Neuronal stem cell (in vitro differentiated cells): ENCODE results near the gene FKBP2.
A peak's percentile ranks its signal among the peaks of the same experiment; 100 is the strongest.

ENCODE experiments used
- DNase-seq: peaks from one replicate; pipeline ENCODE4 v3.0.0-alpha.2; 2013; ENCODE audit warnings: low spot score
- H2AFZ ChIP-seq: one replicate; pipeline ENCODE4 v1.6.1; 2013; ENCODE audit warnings: mild to moderate bottlenecking, low read length, inconsistent platforms
- H2AK5ac ChIP-seq: 2 replicates; pipeline ENCODE4 v1.6.1; 2013; ENCODE audit warnings: low read depth, mild to moderate bottlenecking, inconsistent platforms, low read length, moderate library complexity, mixed read lengths
- H2BK120ac ChIP-seq: 2 replicates; pipeline ENCODE4 v1.6.1; 2013; ENCODE audit warnings: low read depth, mild to moderate bottlenecking, inconsistent platforms, low read length, moderate library complexity, mixed read lengths
- H2BK12ac ChIP-seq: one replicate; pipeline ENCODE4 v1.6.1; 2013; ENCODE audit warnings: low read length, inconsistent platforms
- H2BK15ac ChIP-seq: 2 replicates; pipeline ENCODE4 v1.6.1; 2013; ENCODE audit warnings: mild to moderate bottlenecking, low read length, inconsistent platforms, mixed read lengths
- H2BK5ac ChIP-seq: one replicate; pipeline ENCODE4 v1.6.1; 2013; ENCODE audit warnings: inconsistent platforms, mild to moderate bottlenecking, low read length, moderate library complexity
- H3K14ac ChIP-seq: one replicate; pipeline ENCODE4 v1.6.1; 2013; ENCODE audit warnings: low read length, inconsistent platforms
- H3K18ac ChIP-seq: 2 replicates; pipeline ENCODE4 v1.6.1; 2013; ENCODE audit warnings: low read length, inconsistent platforms
- H3K23ac ChIP-seq: 2 replicates; pipeline ENCODE4 v1.6.1; 2013; ENCODE audit warnings: low read depth, mild to moderate bottlenecking, mixed read lengths, low read length, inconsistent platforms; ENCODE audit not compliant: poor library complexity
- H3K27ac ChIP-seq: replicated peaks from 3 replicates; pipeline ENCODE4 v1.5.1; 2013; ENCODE audit warnings: low read length, inconsistent platforms
- H3K27me3 ChIP-seq, 3 experiments: 2 replicates each; pipeline ENCODE4 v1.6.1; 2013; ENCODE audit warnings: low read length in 3 of 3, mild to moderate bottlenecking in 2 of 3, inconsistent platforms in 1 of 3, low read depth in 1 of 3, mixed read lengths in 1 of 3, moderate library complexity in 1 of 3; ENCODE audit not compliant: control insufficient read depth in 3 of 3, insufficient read depth in 3 of 3
- H3K36me3 ChIP-seq, 2 donors: replicated peaks in 1 of 2; 2 replicates each; pipeline ENCODE4 v1.6.1; 2013; ENCODE audit warnings: low read length in 2 of 2; ENCODE audit not compliant: control insufficient read depth in 2 of 2, insufficient read depth in 2 of 2
- H3K4ac ChIP-seq: 2 replicates; pipeline ENCODE4 v1.6.1; 2013; ENCODE audit warnings: inconsistent platforms, mild to moderate bottlenecking, low read length, moderate library complexity
- H3K4me1 ChIP-seq, 2 donors: 1 replicate in 1 of 2; 2 replicates in 1 of 2; pipeline ENCODE4 v1.6.1; 2013; ENCODE audit warnings: low read length in 2 of 2, low read depth in 1 of 2; ENCODE audit not compliant: control insufficient read depth in 2 of 2, insufficient read depth in 1 of 2
- H3K4me2 ChIP-seq: one replicate; pipeline ENCODE4 v1.6.1; 2013; ENCODE audit warnings: mild to moderate bottlenecking, low read length, inconsistent platforms; ENCODE audit not compliant: insufficient read depth, poor library complexity, severe bottlenecking
- H3K4me3 ChIP-seq, 2 donors: 2 replicates each; pipeline ENCODE4 v1.5.1; 2013; ENCODE audit warnings: low read length in 2 of 2, mild to moderate bottlenecking in 2 of 2, inconsistent platforms in 1 of 2, moderate library complexity in 1 of 2
- H3K79me1 ChIP-seq: one replicate; pipeline ENCODE4 v1.6.1; 2013; ENCODE audit warnings: low read depth, mild to moderate bottlenecking, inconsistent platforms, low read length, moderate library complexity
- H3K9ac ChIP-seq: one replicate; pipeline ENCODE4 v1.6.1; 2013; ENCODE audit warnings: mild to moderate bottlenecking, low read depth, low read length, inconsistent platforms; ENCODE audit not compliant: poor library complexity
- H3K9me3 ChIP-seq, 2 donors: replicated peaks in 1 of 2; 2 replicates each; pipeline versions ENCODE3 to v1.6.1; 2013; ENCODE audit warnings: low read length in 2 of 2, mild to moderate bottlenecking in 2 of 2, inconsistent platforms in 1 of 2, low read depth in 1 of 2, mixed read lengths in 1 of 2, moderate library complexity in 1 of 2; ENCODE audit not compliant: control insufficient read depth in 2 of 2, insufficient read depth in 1 of 2
- H4K8ac ChIP-seq: one replicate; pipeline ENCODE4 v1.6.1; 2013; ENCODE audit warnings: low read depth, mild to moderate bottlenecking, inconsistent platforms, low read length, moderate library complexity
- H4K91ac ChIP-seq: one replicate; pipeline ENCODE4 v1.6.1; 2013; ENCODE audit warnings: low read length, low read depth, mild to moderate bottlenecking, inconsistent platforms; ENCODE audit not compliant: poor library complexity
- WGBS, 2 donors: extraction: QIAGEN DNeasy Blood & Tissue Kit; methylation state at CpG; one replicate each; pipeline ENCODE4 v1.1.7; 2013; ENCODE audit warnings: missing lambda C conversion rate in 2 of 2, mixed read lengths in 1 of 2; ENCODE audit not compliant: insufficient read length in 2 of 2, insufficient replicate concordance in 1 of 2; ENCODE audit errors: extremely low coverage in 2 of 2; 5-methylcytosine and 5-hydroxymethylcytosine counted together

Gene FKBP2

DNA sequence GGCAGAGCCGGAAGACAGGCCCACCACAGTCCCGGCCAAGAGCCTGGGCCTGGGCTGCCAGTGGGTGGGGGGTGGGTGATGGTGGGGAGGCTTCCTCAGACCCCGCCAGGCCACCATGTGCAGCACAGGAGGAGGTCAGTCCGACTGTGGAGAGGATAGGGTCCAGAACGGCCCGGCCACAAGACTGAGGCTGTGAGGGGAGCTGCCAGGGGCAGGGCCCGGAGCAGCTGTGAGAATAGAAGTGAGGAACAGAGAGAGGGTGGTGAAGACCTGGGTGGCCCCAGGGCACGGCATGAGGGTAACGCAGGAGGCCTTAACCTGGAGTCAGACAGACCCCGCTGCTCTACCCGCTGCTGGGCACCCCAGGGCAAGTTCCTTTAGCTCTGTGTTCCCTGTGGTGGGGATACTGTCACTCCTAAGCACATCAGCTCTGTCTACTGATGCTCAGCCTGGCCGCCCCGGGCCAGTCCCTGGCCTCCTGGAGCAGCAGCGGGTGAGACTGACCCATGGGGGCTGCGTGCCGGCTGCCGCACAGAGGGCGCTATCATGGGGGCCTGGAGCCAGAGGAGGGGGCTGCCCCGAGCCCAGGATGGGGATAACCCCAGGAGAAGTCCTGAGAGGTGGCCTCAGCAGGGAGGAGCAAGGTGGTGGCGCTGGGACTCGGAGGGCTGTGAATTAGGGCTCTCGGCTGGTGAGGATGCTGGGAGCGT lies 32.7 kb upstream of the FKBP2 start:
- Histone ChIP-seq H3K14ac (no peak overlapping the region), H3K18ac (peak overlapping the region; percentile 19), H3K79me1 (peaks cover 2% of the 10 kb centered on the region), H3K4me2 (no peak overlapping the region), H3K4me3 (no peak overlapping the region), H3K36me3 (peaks cover 35 to 38% of the 10 kb centered on the region in 2 donors), H2BK15ac (no peak overlapping the region), H4K91ac (no peak overlapping the region), H2AK5ac (peak overlapping the region; percentile 26), H3K4me1 (peaks cover 2 to 11% of the 10 kb centered on the region in 2 donors), H3K27me3 (no peaks in the 10 kb centered on the region), H2BK120ac (no peak overlapping the region), H4K8ac (no peak overlapping the region), H3K9ac (no peak overlapping the region), H3K27ac (no peak overlapping the region), H3K23ac (peak overlapping the region; percentile 85), H3K4ac (no peak overlapping the region), H2AFZ (peak overlapping the region; percentile 31), H2BK12ac (no peak overlapping the region), H3K9me3 (peaks cover 0 to 1% of the 10 kb centered on the region in 2 donors), H2BK5ac (no peak overlapping the region)
- no peak for DNase-seq
- no CpG with 5 or more reads among the region's 23 CpGs for WGBS, 2 donors

DNA sequence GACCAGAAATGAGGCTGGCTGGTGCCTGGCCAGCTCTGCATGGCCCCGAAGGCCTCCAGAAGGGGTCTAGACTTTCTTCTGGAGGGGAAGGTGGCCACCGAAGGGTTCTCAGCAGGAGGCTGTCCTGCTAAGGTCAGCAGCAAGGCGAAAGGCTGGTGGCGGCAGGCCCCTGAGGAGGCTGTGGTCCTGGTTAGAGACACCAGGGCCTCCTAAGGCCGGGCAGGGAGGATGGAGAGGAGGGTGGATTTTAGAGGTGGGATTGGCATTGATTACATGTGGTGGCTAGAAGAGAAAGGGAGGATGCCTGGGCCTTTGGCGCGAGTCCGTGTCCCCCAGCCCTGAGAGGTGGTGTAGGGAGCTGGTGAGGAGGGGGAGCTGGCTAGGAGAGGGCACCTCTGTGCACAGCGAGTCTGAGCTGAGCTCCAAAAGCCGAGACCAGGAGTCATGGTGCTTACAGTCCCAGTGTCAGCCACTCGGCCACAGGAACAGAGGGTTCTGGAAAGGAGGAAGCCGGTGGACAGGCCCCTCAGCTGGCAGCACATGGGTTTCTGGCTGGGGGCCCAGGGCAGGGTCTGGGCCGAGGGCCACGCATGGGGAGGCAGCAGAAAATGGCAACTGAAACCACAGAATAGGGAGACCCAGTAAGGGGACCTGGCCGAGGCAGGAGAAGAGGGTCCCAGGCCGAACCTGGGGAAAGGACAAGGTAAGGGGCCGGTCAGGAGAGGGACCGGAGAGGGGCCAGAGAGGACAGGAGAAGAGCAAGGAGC lies 31.9 kb upstream of the FKBP2 start:
- no peak overlapping the region for H4K91ac ChIP-seq
- WGBS, 2 donors = no CpG with 5 or more reads among the region's 18 CpGs
- H3K4me3 ChIP-seq = no peak overlapping the region
- no peak for DNase-seq
- H2AFZ ChIP-seq = no peak overlapping the region
- no peak overlapping the region for H3K4ac ChIP-seq
- no peak overlapping the region for H2AK5ac ChIP-seq
- no peak overlapping the region for H3K4me2 ChIP-seq
- H3K79me1 ChIP-seq = peaks cover 2% of the 10 kb centered on the region
- no peak overlapping the region for H2BK120ac ChIP-seq
- no peak overlapping the region for H2BK5ac ChIP-seq
- H3K27me3 ChIP-seq = no peaks in the 10 kb centered on the region
- H4K8ac ChIP-seq = no peak overlapping the region
- peak overlapping the region; percentile 21 for H3K9ac ChIP-seq
- H3K9me3 ChIP-seq = peaks cover 0 to 1% of the 10 kb centered on the region in 2 donors
- peak overlapping the region; percentile 71 for H3K14ac ChIP-seq
- H3K18ac ChIP-seq = no peak overlapping the region
- H2BK12ac ChIP-seq = no peak overlapping the region
- H3K23ac ChIP-seq = peak overlapping the region; percentile 10
- peaks cover 28 to 31% of the 10 kb centered on the region in 2 donors for H3K36me3 ChIP-seq
- H3K4me1 ChIP-seq = peaks cover 0 to 11% of the 10 kb centered on the region in 2 donors
- no peak overlapping the region for H3K27ac ChIP-seq
- no peak overlapping the region for H2BK15ac ChIP-seq

DNA sequence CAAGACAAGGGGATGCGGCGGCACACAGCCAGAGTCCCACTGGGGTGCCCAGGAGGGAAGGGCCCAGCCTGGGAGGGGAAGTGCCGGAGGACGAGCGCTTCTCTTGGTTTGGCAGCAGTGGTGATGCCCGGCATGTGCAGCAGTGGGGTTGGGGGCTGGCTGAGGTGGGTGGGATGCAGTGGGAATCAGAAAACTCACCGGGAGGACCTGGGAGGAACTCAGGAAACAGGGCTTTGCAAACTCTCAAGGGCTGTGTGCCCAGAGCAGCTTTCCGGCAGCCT lies 31.4 kb upstream of the FKBP2 start:
- WGBS, 2 donors = no CpG with 5 or more reads among the region's 8 CpGs
- no peak overlapping the region for H2BK5ac ChIP-seq
- H3K36me3 ChIP-seq = peaks cover 26 to 27% of the 10 kb centered on the region in 2 donors
- H3K9me3 ChIP-seq = peaks cover 0 to 1% of the 10 kb centered on the region in 2 donors
- H3K4me3 ChIP-seq = no peak overlapping the region
- H2BK12ac ChIP-seq = peak overlapping the region; percentile 10
- DNase-seq = no peak
- no peak overlapping the region for H4K91ac ChIP-seq
- H3K9ac ChIP-seq = peak overlapping the region; percentile 21
- no peak overlapping the region for H3K23ac ChIP-seq
- peak overlapping the region; percentile 71 for H3K14ac ChIP-seq
- no peak overlapping the region for H4K8ac ChIP-seq
- peaks cover 0 to 11% of the 10 kb centered on the region in 2 donors for H3K4me1 ChIP-seq
- H3K79me1 ChIP-seq = peaks cover 2% of the 10 kb centered on the region
- no peak overlapping the region for H3K4me2 ChIP-seq
- H2BK120ac ChIP-seq = no peak overlapping the region
- no peaks in the 10 kb centered on the region for H3K27me3 ChIP-seq
- H3K27ac ChIP-seq = no peak overlapping the region
- no peak overlapping the region for H3K18ac ChIP-seq
- H2AK5ac ChIP-seq = no peak overlapping the region
- H3K4ac ChIP-seq = no peak overlapping the region
- H2BK15ac ChIP-seq = no peak overlapping the region
- no peak overlapping the region for H2AFZ ChIP-seq

DNA sequence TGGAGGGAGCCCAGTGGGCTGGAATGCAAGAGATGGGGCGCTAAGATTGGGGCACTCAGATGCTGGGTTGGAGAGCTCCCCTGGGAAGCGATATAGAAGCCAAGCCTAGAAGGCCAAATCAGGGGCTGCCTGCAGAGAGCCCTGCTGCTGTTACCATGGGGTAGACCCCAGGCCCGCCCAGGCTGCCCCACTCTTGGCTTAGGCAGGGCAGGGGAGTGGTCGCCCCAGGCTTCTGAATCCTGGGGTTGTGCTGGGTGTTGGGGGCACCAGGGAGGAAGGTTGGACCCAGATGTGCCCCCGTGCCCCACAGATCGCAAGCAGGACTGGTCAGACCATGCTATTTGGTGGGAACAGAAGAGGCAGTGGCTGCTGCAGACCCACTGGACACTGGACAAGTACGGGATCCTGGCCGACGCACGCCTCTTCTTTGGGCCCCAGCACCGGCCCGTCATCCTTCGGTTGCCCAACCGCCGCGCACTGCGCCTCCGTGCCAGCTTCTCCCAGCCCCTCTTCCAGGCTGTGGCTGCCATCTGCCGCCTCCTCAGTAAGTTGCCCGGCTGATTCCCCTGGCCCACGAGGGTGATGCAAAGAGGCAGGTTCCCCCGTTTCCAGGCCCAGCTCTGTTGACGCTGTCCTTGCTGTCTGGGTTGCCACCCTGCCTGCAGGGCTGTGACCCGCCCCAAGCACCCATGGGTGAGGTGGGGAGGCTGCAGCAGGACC lies 30.4 kb upstream of the FKBP2 start:
- no CpG with 5 or more reads among the region's 24 CpGs for WGBS, 2 donors
- no peak overlapping the region for H2AFZ ChIP-seq
- H2BK15ac ChIP-seq = peak overlapping the region; percentile 16
- no peaks in the 10 kb centered on the region for H3K27me3 ChIP-seq
- peaks cover 0 to 11% of the 10 kb centered on the region in 2 donors for H3K4me1 ChIP-seq
- H2BK120ac ChIP-seq = no peak overlapping the region
- H3K36me3 ChIP-seq = peaks cover 18 to 23% of the 10 kb centered on the region in 2 donors
- H3K9me3 ChIP-seq = peaks cover 0 to 1% of the 10 kb centered on the region in 2 donors
- no peak overlapping the region for H3K23ac ChIP-seq
- no peak overlapping the region for H3K27ac ChIP-seq
- no peak overlapping the region for H3K4me2 ChIP-seq
- peak overlapping the region; percentile 56 for H3K14ac ChIP-seq
- no peak overlapping the region for H2BK5ac ChIP-seq
- H3K4ac ChIP-seq = no peak overlapping the region
- H3K79me1 ChIP-seq = peaks cover 2% of the 10 kb centered on the region
- no peak overlapping the region for H2AK5ac ChIP-seq
- no peak overlapping the region for H3K4me3 ChIP-seq
- no peak overlapping the region for H3K18ac ChIP-seq
- no peak overlapping the region for H3K9ac ChIP-seq
- H4K91ac ChIP-seq = no peak overlapping the region
- no peak overlapping the region for H4K8ac ChIP-seq
- no peak overlapping the region for H2BK12ac ChIP-seq
- no peak for DNase-seq
